ENCODE data around the gene GTF2A1L. TPM values are rescaled to one million over a fixed set of nuclear protein-coding genes. Genes with fewer than 3 reads are reported as not detected.
"Not testable (repeated sequence)": the region's sequence is repeated elsewhere in the genome, so short reads cannot be mapped to it uniquely, and the experiment has no call there.

GTF2A1L gene
- total RNA-seq, 1 experiment from 2014 or later, result 0.22 TPM

- peak; percentile 86; the same call in 1 of the 2 replicates for TF ChIP-seq CBX3 (IDR thresholded peaks at IDR 0.05; ENCODE audit: low read depth)
- peak; percentile 68 for TF ChIP-seq CEBPB (IDR thresholded peaks at IDR 0.05; ENCODE audit: low read depth)
- TF ChIP-seq EGR1 (IDR thresholded peaks at IDR 0.05; ENCODE audit: low read depth), result peak; percentile 96
- TF ChIP-seq SIN3A (IDR thresholded peaks at IDR 0.05; ENCODE audit: low read depth), result no peak
Observed at GRCh38 chr2:48607307-48608014, 10.2 kb upstream of the GTF2A1L start (continued).

GRCh38 chr2:48613211-48613610 lies 4.4 kb upstream of the GTF2A1L start:
- Histone ChIP-seq H3K27me3 (ENCODE audit: insufficient read depth, low read length) (no peaks in the 10 kb centered on the region), H3K79me2 (ENCODE audit: insufficient read depth, low read length) (no peaks in the 10 kb centered on the region), H3K9me2 (ENCODE audit: insufficient read depth) (no peaks in the 10 kb centered on the region), H2AFZ (ENCODE audit: low read depth, low read length, poor library complexity, severe bottlenecking) (no peak overlapping the region), H3K27ac (ENCODE audit: low read depth, low read length) (no peak overlapping the region), H3K36me3 (ENCODE audit: control insufficient read depth in 1 of 2, insufficient read depth in 2 of 2, low read length in 2 of 2) (no peaks in the 10 kb centered on the region), H3K4me2 (ENCODE audit: low read length) (no peak overlapping the region), H3K9me3 (ENCODE audit: control insufficient read depth in 1 of 2, insufficient read depth in 1 of 2, low read depth in 1 of 2, low read length in 2 of 2) (no peaks in the 10 kb centered on the region), H3K4me1 (ENCODE audit: control insufficient read depth in 1 of 2, insufficient read depth in 2 of 2, low read length in 2 of 2) (no peaks in the 10 kb centered on the region), H4K20me1 (ENCODE audit: insufficient read depth) (no peaks in the 10 kb centered on the region), H3K9ac (ENCODE audit: low read length) (no peak overlapping the region), H3K4me3 (replicated peaks in 1 of 2; ENCODE audit: low read depth in 1 of 2, low read length in 2 of 2) (no peak overlapping the region)
- BruUV-seq (replicated peaks), result no TSS peak
- TF ChIP-seq SP1 (IDR thresholded peaks at IDR 0.05; ENCODE audit: low read depth) (no peak), SIN3A (IDR thresholded peaks at IDR 0.05; ENCODE audit: low read depth) (no peak), POLR2AphosphoS5 (IDR thresholded peaks at IDR 0.05; ENCODE audit: low read depth, low read length) (no peak), CEBPB (IDR thresholded peaks at IDR 0.05; ENCODE audit: low read depth) (no peak), ZFX (IDR thresholded peaks at IDR 0.05) (no peak), CBX3 (IDR thresholded peaks at IDR 0.05; ENCODE audit: low read depth) (no peak), SRF (IDR thresholded peaks at IDR 0.05; ENCODE audit: low read depth) (no peak), ELF1 (IDR thresholded peaks at IDR 0.05; ENCODE audit: borderline replicate concordance, low read depth) (no peak), EZH2 (IDR thresholded peaks at IDR 0.05) (no peak), TCF7L2 (IDR thresholded peaks at IDR 0.05; ENCODE audit: borderline replicate concordance, extremely low read depth, insufficient read depth, insufficient read length) (no peak), RAD21 (IDR thresholded peaks at IDR 0.05; ENCODE audit: low read depth) (no peak)
- ChIA-PET CTCF (no interaction called here), POLR2A (no interaction called here), RAD21 (ENCODE audit: low non-redundant PET in 1 of 2, low total read pairs in 2 of 2, uncharacterized antibody in 2 of 2, unreplicated experiment in 2 of 2) (no interaction called here)
- DNase-seq (ENCODE audit: low read depth, low spot score), result no peak
- ATAC-seq, result no peak
- intact Hi-C loops (cut with micrococcal nuclease), result no loop called here

GRCh38 chr2:48614581-48614980 lies 3.1 kb upstream of the GTF2A1L start:
- H3K4me2 ChIP-seq (ENCODE audit: low read length); ATAC-seq; BruUV-seq (replicated peaks); RAD21 ChIA-PET (ENCODE audit: low non-redundant PET in 1 of 2, low total read pairs in 2 of 2, uncharacterized antibody in 2 of 2, unreplicated experiment in 2 of 2); H3K4me1 ChIP-seq (ENCODE audit: control insufficient read depth in 1 of 2, insufficient read depth in 2 of 2, low read length in 2 of 2); H4K20me1 ChIP-seq (ENCODE audit: insufficient read depth); H3K9me3 ChIP-seq (ENCODE audit: control insufficient read depth in 1 of 2, insufficient read depth in 1 of 2, low read depth in 1 of 2, low read length in 2 of 2); intact Hi-C loops (cut with micrococcal nuclease); DNase-seq (ENCODE audit: low read depth, low spot score); H3K4me3 ChIP-seq (replicated peaks in 1 of 2; ENCODE audit: low read depth in 1 of 2, low read length in 2 of 2); H2AFZ ChIP-seq (ENCODE audit: low read depth, low read length, poor library complexity, severe bottlenecking); H3K79me2 ChIP-seq (ENCODE audit: insufficient read depth, low read length); H3K36me3 ChIP-seq (ENCODE audit: control insufficient read depth in 1 of 2, insufficient read depth in 2 of 2, low read length in 2 of 2); CTCF ChIA-PET; H3K9me2 ChIP-seq (ENCODE audit: insufficient read depth); H3K27me3 ChIP-seq (ENCODE audit: insufficient read depth, low read length); H3K9ac ChIP-seq (ENCODE audit: low read length); POLR2A ChIA-PET; H3K27ac ChIP-seq (ENCODE audit: low read depth, low read length): not testable (repeated sequence)
